Measurements from ENCODE around the gene OSGEP. TPM values are rescaled to one million over a fixed set of nuclear protein-coding genes. Genes with fewer than 3 reads are reported as not detected.

Gene OSGEP
- total RNA-seq, 4 donors from 2014 or later: 58.3 to 112 (median 102) TPM

GRCh38 chr14:20413744-20414082, 40.9 kb downstream of the OSGEP start:
- no peaks in the 10 kb centered on the region for H3K27me3 ChIP-seq
- H3K36me3 ChIP-seq: no peaks in the 10 kb centered on the region
- peak in 2 of 3 donors; percentile 54 to 58 for DNase-seq
- no peaks in the 10 kb centered on the region for H3K9me3 ChIP-seq
- TF ChIP-seq CTCF (IDR thresholded peaks at IDR 0.05): no peak
- TF ChIP-seq POLR2A (IDR thresholded peaks at IDR 0.05): no peak
- H3K4me1 ChIP-seq: peaks cover 0 to 44% (median 8%) of the 10 kb centered on the region in 4 donors
- H3K4me3 ChIP-seq: peak overlapping the region; percentile 74 to 91 (median 84)
- peak overlapping the region; percentile 94 to 98 (median 96) for H3K27ac ChIP-seq

DNA sequence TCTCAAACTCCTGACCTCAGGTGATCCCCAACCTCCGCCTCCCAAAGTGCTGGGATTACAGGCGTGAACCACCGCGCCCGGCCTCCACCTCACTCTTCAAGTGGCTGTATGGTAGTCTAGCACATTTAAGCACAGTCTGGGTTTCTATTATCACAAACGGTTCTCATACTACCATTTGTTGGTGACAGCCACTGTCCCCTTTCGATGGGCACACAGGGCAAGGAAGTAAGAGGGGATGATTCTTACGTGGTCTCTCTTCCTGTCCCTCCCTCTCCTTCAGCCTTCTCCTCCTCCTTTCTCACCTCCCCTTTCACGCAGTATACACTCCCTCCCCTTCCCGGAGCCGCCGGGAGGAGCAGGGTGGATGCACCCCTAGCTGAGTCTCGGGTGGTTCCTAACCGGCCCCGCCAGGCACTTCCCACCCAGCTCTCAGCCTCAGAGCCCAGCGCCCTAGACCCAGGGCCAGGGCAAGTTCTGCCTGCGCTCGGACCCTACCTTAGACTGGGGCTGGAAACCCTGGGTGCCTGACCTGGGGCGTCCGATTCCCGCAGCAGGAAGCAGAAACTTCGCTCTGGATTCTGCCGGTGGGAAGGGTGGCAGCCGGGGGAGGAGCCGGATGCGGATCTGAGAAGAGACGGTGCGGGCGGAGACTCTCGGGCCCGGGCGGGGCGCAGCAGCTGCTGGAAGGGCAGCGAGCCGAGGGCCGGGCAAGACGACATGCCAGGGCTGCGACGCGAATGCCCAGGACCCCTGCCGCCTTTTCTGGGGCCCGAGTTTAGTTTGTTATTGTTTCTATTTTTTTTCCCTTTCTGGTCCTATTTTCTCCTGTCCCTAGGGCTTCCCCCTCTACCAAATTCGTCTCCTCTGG, 41.5 kb downstream of the OSGEP start, which contains the start of gene TEP1:
Gene TEP1 (minus strand): TSS at position 626 of the 868 bp plus-strand sequence. CDS start 5,062 bp downstream, outside the sequence.
- peak in 3 of 6 experiments; percentile 3 to 24 (median 23) for TF ChIP-seq CTCF (IDR thresholded peaks at IDR 0.05)
- peak; percentile 94 to 95 for TF ChIP-seq POLR2A (IDR thresholded peaks at IDR 0.05)
- Histone ChIP-seq H3K4me3 (peak within 1 kb of the TSS; percentile 74 to 91 (median 84)), H3K9me3 (no peaks in the 10 kb centered on the region), H3K27me3 (no peaks in the 10 kb centered on the region), H3K4me1 (peaks cover 0 to 42% (median 8%) of the 10 kb centered on the region in 4 donors), H3K27ac (peak within 1 kb of the TSS; percentile 94 to 98 (median 96)), H3K36me3 (peaks cover 0 to 4% (median 0%) of the 10 kb centered on the region in 3 donors)
- DNase-seq: peak; percentile 87 to 95 (median 95)

- H3K4me1 ChIP-seq: peaks cover 0 to 38% (median 8%) of the 10 kb centered on the region in 4 donors
- peak overlapping the region; percentile 94 to 98 (median 96) for H3K27ac ChIP-seq
- no peaks in the 10 kb centered on the region for H3K27me3 ChIP-seq
- DNase-seq: no peak
- peaks cover 0 to 11% (median 0%) of the 10 kb centered on the region in 3 donors for H3K36me3 ChIP-seq
- H3K4me3 ChIP-seq: peak overlapping the region; percentile 74 to 91 (median 84)
- no peak for TF ChIP-seq CTCF (IDR thresholded peaks at IDR 0.05)
- no peak for TF ChIP-seq POLR2A (IDR thresholded peaks at IDR 0.05)
- no peaks in the 10 kb centered on the region for H3K9me3 ChIP-seq
Observed at GRCh38 chr14:20412411-20412810, 42.2 kb downstream of the OSGEP start.

GRCh38 chr14:20409226-20409625, 45.4 kb downstream of the OSGEP start:
- Histone ChIP-seq H3K27me3 (no peaks in the 10 kb centered on the region), H3K4me1 (peaks cover 0 to 8% (median 2%) of the 10 kb centered on the region in 4 donors), H3K36me3 (peaks cover 0 to 43% (median 0%) of the 10 kb centered on the region in 3 donors), H3K27ac (no peak overlapping the region), H3K9me3 (no peaks in the 10 kb centered on the region), H3K4me3 (no peak overlapping the region)
- DNase-seq: no peak
- TF ChIP-seq POLR2A (IDR thresholded peaks at IDR 0.05) (no peak), CTCF (IDR thresholded peaks at IDR 0.05) (no peak)

- Histone ChIP-seq H3K4me1 (no peaks in the 10 kb centered on the region), H3K27ac (no peak overlapping the region), H3K4me3 (no peak overlapping the region), H3K27me3 (no peaks in the 10 kb centered on the region), H3K36me3 (peaks cover 0 to 98% (median 0%) of the 10 kb centered on the region in 3 donors), H3K9me3 (no peaks in the 10 kb centered on the region)
- no peak for TF ChIP-seq CTCF (IDR thresholded peaks at IDR 0.05)
- TF ChIP-seq POLR2A (IDR thresholded peaks at IDR 0.05): no peak
- DNase-seq: no peak
Observed at GRCh38 chr14:20403521-20403920, 51.1 kb downstream of the OSGEP start.
